Endometrial microvascular endothelial cells (primary cell): ENCODE results near the gene ITPA. TPM values are rescaled to one million over a fixed set of nuclear protein-coding genes. Genes with fewer than 3 reads are reported as not detected.

Experiments used
- in situ Hi-C: cut with HindIII; loops from 2 replicates; pipeline ENCODE4 v1.10.0; 2017; ENCODE audit warnings: low sequenced_read_pairs, low pct_unique_long_range_greater_than_20kb; ENCODE audit errors: inconsistent ontology term
- total RNA-seq: library from RNA; depleted of rRNA; stranded (reverse); fragments of >200 nt; gene quantifications from one replicate; pipeline ENCODE4 v1.2.3, GENCODE V29; 2015; ENCODE audit errors: inconsistent ontology term

Gene ITPA
- total RNA-seq, 1 donor from 2014 or later, result 90.0 TPM

- in situ Hi-C loops, result no loop called here
Measured at GRCh38 chr20:3222635-3223600, 13.6 kb downstream of the ITPA start.

DNA sequence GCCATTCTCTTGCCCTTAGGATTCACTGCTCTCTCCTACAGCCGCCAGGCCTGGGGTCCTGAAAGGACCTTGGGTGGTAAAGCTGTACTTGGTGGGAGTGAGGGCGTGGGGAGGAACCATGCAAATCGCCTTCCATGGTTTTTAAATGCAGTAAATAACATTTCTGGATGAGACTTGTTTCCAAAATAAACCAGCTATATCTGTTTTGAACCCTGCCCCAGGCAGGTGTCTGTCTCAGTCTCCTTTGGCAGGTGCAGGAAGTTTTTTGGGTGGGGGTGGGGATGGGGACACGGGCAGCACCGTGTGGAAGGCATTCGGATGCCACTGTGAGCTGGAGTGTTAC lies 14.3 kb downstream of the ITPA start:
- in situ Hi-C loops, result no loop called here

GRCh38 chr20:3223994-3224680 lies 14.8 kb downstream of the ITPA start:
- in situ Hi-C loops, result no loop called here

DNA sequence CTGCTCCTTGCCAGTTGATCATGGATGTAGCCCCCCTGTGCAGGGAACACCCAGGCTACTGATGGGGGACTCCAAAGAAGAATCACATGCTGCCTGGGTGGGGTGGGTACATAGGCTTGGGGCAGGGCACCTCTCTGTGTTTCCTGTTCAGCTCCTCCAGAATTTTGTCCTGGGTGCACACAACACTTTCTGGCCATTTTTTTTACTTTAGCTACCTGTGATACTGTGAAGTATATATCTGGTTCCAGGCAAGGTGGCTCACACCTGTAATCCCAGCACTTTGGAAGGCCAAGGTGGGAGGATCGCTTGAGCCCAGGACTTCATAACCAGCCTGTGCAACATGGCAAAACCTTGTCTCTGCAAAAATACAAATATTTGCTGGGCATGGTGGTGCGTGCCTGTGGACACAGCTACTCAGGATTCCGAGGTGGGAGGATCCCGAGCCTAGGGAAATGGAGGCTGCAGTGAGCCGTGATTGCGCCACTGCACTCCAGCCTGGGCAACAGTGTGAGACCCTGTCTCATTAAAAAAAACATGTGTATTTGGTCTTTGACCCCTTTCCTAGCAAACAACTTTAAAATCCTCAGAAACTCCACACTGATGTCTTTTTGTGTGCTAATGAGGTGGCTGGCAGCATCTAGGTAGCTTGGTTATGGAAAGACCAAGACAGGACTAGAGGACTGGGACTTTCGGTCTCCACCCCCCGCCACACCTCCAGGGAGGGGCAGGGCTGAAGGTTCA lies 15.6 kb downstream of the ITPA start:
- in situ Hi-C loops, result no loop called here

DNA sequence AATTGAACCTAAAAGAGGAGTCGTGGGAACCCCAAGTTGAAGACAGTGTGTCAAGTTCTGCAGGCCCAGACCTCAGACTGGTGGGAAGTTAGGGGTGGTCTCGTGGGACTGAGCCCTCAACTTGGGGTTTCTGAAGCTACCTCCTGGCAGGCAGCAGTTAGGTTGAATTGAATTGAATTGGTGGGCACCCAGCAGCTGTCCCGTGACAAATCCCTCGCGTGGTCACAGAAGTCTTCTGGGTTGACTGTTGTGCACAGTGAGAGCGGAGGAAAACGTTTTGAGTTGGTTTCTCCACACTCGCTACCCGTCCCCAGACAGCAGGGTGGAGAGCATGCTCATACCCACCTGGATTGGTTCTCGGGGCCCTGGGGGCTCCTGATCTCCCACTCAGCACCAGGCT lies 16.8 kb downstream of the ITPA start:
- in situ Hi-C loops, result no loop called here

DNA sequence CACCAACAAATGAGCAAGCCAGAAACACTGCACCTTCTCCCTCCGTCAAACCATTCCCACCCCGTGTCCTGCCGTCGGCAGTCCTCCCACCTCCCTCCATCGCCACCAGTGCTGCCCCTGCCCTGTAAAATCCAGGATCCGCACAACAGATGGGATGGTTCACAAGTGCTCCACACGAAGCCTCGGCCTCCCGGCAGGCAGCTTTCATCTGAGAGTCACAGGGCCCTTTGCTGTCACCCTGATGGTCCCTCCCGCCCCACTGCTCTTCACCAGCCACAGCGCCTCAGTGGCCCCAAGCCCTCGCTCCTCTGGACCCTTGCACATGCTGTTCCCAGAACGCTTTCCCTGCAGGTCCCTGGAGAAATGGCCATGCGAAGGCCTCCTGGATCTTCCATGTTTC lies 17.6 kb downstream of the ITPA start:
- in situ Hi-C loops, result no loop called here

- in situ Hi-C loops, result no loop called here
Measured at GRCh38 chr20:3227506-3227905, 18.2 kb downstream of the ITPA start.

GRCh38 chr20:3227936-3228749 lies 18.8 kb downstream of the ITPA start:
- in situ Hi-C loops, result no loop called here

GRCh38 chr20:3228750-3229032 lies 19.4 kb downstream of the ITPA start:
- in situ Hi-C loops, result no loop called here

GRCh38 chr20:3229158-3229557 lies 19.9 kb downstream of the ITPA start:
- in situ Hi-C loops, result no loop called here

DNA sequence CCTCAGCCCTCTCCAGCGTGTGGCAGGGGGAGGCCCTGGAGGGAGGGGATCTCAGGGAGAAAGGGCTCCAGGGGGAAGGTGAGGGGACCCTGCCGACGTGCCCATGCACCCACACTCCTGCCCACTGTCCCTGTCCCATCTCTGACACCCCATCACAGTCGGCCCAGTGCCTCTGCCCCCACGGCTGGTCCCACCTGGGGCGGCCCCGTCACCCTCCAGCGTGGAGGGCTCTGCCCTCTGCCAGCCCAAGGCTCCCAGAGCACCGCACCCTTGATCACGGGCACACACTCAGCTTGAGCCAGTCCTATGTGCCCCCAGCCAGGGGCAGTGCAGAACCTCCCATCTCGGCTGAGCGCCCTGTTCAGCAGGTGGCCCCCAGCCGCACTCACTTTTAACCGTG lies 20.5 kb downstream of the ITPA start:
- in situ Hi-C loops, result no loop called here

DNA sequence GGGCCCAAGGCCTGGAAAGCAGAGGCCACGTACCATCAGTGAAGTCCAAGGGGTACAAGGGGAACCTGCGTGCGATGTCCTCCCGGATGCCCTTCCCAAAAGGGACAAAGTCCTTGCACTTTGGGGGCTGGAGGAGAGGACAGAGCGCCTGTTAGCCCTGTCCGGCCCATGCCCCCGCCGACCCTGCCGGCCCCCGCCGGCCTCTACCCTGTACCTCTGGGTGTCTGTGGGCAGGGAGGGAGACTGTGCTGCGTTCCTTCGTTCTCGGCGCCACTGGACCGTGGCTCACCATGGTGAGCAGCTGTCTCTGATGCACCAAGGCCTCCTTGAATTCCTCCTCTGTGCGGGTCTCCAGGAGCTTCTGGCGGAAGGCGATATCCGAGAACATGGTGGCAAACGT lies 21.8 kb downstream of the ITPA start:
- in situ Hi-C loops, result no loop called here

DNA sequence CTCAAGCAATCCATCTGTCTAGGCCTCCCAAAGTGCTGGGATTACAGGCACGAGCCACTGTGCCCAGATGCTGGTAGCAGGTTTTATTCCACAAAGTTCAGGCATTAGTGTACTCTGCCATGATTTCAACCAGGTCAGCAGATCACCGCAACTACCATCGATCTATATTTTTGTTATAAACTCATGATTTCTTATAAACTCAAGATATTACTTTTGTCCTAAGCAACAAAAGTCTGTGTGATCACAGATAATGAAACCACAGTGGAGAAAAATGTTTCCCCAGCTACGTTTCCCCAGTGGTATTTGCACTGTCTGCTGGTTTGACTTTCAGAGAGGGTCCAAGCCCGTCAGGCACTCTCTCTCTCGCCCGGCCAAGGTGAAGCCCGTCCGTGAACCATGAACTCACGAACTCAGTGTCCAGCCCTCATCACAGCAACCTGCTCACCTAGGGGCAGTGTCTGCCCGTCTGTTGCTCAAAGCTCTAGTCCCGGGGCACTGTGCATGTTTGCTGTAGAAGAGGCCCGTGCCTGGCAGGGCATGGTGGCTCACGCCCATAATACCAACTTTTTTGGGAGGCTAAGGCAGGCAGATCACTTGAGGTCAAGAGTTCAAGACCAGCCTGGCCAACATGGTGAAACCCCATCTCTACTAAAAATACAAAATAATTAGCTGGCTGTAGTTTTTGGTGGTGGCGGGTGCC lies 22.7 kb downstream of the ITPA start:
- in situ Hi-C loops, result no loop called here

DNA sequence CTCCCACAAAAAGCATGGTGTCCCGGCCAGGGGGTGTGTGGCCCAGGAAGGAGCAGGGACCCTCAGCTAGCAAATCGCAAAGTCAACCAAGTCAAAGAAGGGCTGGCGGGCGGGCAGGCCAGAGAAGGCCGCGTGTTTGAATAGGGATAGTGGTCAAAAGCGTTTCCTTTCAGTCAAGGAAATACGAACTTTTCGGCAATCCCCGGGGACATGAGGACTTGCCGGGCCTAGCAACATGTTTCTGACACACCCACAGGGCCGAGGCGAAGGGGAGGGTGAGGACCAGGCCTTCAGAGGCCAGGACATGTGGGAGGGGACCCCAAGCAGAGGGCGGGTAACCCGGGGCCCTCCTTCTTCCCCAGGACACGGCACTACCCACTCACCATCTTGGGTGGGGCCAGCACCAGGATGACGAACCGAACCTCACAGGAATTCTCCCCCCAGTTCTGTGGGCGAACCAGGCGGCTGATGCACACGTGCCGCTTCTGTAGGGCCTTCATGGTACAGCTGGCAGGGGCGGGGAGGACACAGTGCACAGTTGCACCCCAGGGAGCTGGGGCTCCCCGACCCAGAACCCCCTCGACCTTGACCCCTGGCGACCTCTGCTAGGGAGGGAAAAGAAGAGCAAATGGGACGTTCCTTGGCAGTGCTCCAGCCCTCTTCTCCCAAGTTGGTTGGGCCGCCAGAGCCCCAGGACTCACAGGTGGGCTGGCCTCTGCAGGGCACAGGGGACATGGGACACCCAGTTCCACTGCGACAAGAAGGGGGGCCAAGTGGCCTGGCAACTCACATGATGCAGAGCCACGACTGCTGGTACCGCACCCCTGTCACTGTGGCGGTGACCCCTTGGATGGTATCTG lies 24.1 kb downstream of the ITPA start:
- in situ Hi-C loops, result no loop called here

- in situ Hi-C loops, result no loop called here
Measured at GRCh38 chr20:3233991-3234498, 24.7 kb downstream of the ITPA start.

GRCh38 chr20:3235666-3236324 lies 26.5 kb downstream of the ITPA start:
- in situ Hi-C loops, result no loop called here
